Uterus (tissue), 2 donors: ENCODE measurements around the gene UBXN1.

Experiments used
- CTCF ChIP-seq, 4 experiments: fragments of 200-600 bp in 2 of 4; fragments of 450-650 bp in 2 of 4; sonication (generic) in 2 of 4; IDR thresholded peaks; one replicate each; pipeline ENCODE4 v1.5.1; 2016 to 2019; ENCODE audit warnings: antibody characterized with exemption in 4 of 4, mild to moderate bottlenecking in 2 of 4, moderate library complexity in 1 of 4
- POLR2A ChIP-seq, 2 donors: fragments of 450-650 bp; IDR thresholded peaks; one replicate each; pipeline ENCODE4 v1.6.1; 2016; ENCODE audit warnings: antibody characterized with exemption in 2 of 2, mild to moderate bottlenecking in 1 of 2, moderate library complexity in 1 of 2

GRCh38 chr11:62706850-62707247, 28.0 kb upstream of the UBXN1 start:
- TF ChIP-seq CTCF (IDR thresholded peaks at IDR 0.05), result no peak
- no peak for TF ChIP-seq POLR2A (IDR thresholded peaks at IDR 0.05)
